ENCODE data around the gene BLOC1S3. TPM values are rescaled to one million over a fixed set of nuclear protein-coding genes. Genes with fewer than 3 reads are reported as not detected.

The BLOC1S3 gene
- total RNA-seq, 1 experiment from 2014 or later: 25.2 TPM

GRCh38 chr19:45140533-45140932 is 38.1 kb upstream of the BLOC1S3 start:
- no peak overlapping the region for H3K27ac Mint-ChIP-seq (ENCODE audit: unreplicated experiment)
- no peaks in the 10 kb centered on the region for H3K27me3 Mint-ChIP-seq (ENCODE audit: unreplicated experiment)
- TF ChIP-seq CTCF (IDR thresholded peaks at IDR 0.05; ENCODE audit: unreplicated experiment): no peak
- BruUV-seq (replicated peaks): no TSS peak
- no peaks in the 10 kb centered on the region for H3K4me1 Mint-ChIP-seq (ENCODE audit: low read depth, unreplicated experiment)
- no peaks in the 10 kb centered on the region for H3K9me3 Mint-ChIP-seq (ENCODE audit: low read depth, unreplicated experiment)
- intact Hi-C loops (cut with micrococcal nuclease; ENCODE audit: unreplicated experiment): no loop called here
- H3K4me3 Mint-ChIP-seq (ENCODE audit: low read depth, unreplicated experiment): no peak overlapping the region
- peaks cover 36% of the 10 kb centered on the region for H3K36me3 Mint-ChIP-seq (ENCODE audit: insufficient read depth, unreplicated experiment)
- CTCF ChIA-PET: no interaction called here
- no peak for DNase-seq

DNA sequence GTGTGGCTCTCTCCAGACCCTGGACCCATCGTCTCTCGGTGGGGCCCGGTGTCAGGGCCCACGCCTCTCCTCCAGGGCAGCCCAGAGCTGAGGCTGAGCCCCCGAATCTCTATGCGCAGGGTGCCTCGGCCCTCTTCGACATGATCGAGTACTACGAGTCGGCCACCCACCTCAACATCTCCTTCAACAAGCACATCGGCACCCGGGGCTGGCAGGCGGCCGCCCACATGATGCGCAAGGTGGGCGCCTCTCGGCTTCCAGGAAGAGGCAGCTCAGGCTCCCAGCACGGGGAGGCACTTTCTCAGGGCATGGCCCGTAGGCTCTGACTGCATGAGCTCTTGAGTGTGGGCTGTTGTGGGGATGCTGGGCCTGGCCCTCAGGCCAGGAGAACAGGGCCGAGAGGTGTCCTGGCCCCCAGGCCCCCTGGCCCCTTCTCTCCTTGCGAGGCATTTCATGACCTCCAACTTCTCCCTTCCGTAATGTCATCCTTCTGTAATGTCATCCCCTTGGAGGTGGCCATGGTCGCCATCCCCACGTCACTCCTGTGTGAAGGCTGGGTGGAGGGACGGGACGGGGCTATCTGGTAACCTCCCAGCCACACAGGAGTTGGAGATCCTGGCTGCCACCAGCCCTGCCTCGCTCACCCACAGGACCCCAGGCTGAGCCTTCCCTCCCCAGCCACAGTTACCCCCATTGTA is 37.2 kb upstream of the BLOC1S3 start:
- H3K27me3 Mint-ChIP-seq (ENCODE audit: unreplicated experiment): no peaks in the 10 kb centered on the region
- intact Hi-C loops (cut with micrococcal nuclease; ENCODE audit: unreplicated experiment): no loop called here
- H3K4me1 Mint-ChIP-seq (ENCODE audit: low read depth, unreplicated experiment): no peaks in the 10 kb centered on the region
- CTCF ChIA-PET: no interaction called here
- H3K27ac Mint-ChIP-seq (ENCODE audit: unreplicated experiment): no peak overlapping the region
- no TSS peak for BruUV-seq (replicated peaks)
- H3K4me3 Mint-ChIP-seq (ENCODE audit: low read depth, unreplicated experiment): no peak overlapping the region
- DNase-seq: no peak
- TF ChIP-seq CTCF (IDR thresholded peaks at IDR 0.05; ENCODE audit: unreplicated experiment): no peak
- H3K9me3 Mint-ChIP-seq (ENCODE audit: low read depth, unreplicated experiment): no peaks in the 10 kb centered on the region
- peaks cover 36% of the 10 kb centered on the region for H3K36me3 Mint-ChIP-seq (ENCODE audit: insufficient read depth, unreplicated experiment)

DNA sequence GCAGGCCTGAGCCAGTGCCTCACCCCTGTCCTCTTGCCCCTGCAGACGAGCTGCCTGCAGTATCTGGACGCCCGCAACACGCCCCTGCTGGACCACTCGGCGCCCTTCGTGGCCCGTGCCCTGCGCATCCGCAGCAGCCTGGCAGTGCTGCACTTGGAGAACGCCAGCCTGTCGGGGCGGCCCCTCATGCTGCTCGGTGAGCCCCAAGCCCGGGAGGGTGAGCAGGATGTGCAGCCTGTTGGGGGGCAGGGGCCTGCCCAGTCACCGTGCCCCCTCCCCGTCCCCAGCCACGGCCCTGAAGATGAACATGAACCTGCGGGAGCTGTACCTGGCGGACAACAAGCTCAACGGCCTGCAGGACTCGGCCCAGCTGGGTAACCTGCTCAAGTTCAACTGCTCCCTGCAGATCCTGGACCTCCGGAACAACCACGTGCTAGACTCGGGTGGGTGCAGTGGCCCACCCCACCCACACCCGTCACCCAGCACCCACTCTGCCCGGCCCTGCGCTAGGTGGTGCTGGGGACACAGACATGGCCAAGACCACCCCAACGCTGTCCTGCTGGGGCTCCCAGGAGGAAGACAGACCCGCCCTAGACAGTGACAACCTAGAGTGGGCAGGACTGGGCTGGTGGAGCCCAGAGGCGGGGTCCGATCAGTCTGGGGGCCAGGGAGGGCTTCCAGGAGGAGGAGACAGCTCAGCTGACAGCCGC is 36.4 kb upstream of the BLOC1S3 start:
- Mint-ChIP-seq H3K27ac (ENCODE audit: unreplicated experiment) (no peak overlapping the region), H3K4me1 (ENCODE audit: low read depth, unreplicated experiment) (no peaks in the 10 kb centered on the region), H3K36me3 (ENCODE audit: insufficient read depth, unreplicated experiment) (peaks cover 36% of the 10 kb centered on the region), H3K4me3 (ENCODE audit: low read depth, unreplicated experiment) (no peak overlapping the region), H3K27me3 (ENCODE audit: unreplicated experiment) (no peaks in the 10 kb centered on the region), H3K9me3 (ENCODE audit: low read depth, unreplicated experiment) (no peaks in the 10 kb centered on the region)
- TF ChIP-seq CTCF (IDR thresholded peaks at IDR 0.05; ENCODE audit: unreplicated experiment): no peak
- DNase-seq: no peak
- intact Hi-C loops (cut with micrococcal nuclease; ENCODE audit: unreplicated experiment): no loop called here
- no TSS peak for BruUV-seq (replicated peaks)
- CTCF ChIA-PET: no interaction called here

- CTCF ChIA-PET: no interaction called here
- H3K9me3 Mint-ChIP-seq (ENCODE audit: low read depth, unreplicated experiment): no peaks in the 10 kb centered on the region
- H3K4me3 Mint-ChIP-seq (ENCODE audit: low read depth, unreplicated experiment): no peak overlapping the region
- no peak overlapping the region for H3K27ac Mint-ChIP-seq (ENCODE audit: unreplicated experiment)
- BruUV-seq (replicated peaks): no TSS peak
- H3K27me3 Mint-ChIP-seq (ENCODE audit: unreplicated experiment): no peaks in the 10 kb centered on the region
- DNase-seq: no peak
- intact Hi-C loops (cut with micrococcal nuclease; ENCODE audit: unreplicated experiment): no loop called here
- no peak for TF ChIP-seq CTCF (IDR thresholded peaks at IDR 0.05; ENCODE audit: unreplicated experiment)
- H3K36me3 Mint-ChIP-seq (ENCODE audit: insufficient read depth, unreplicated experiment): peaks cover 41% of the 10 kb centered on the region
- H3K4me1 Mint-ChIP-seq (ENCODE audit: low read depth, unreplicated experiment): no peaks in the 10 kb centered on the region
Observed at GRCh38 chr19:45142726-45143110, 35.9 kb upstream of the BLOC1S3 start.

Data from Calu3 (cell line).